Natural killer cell (primary cell): ENCODE measurements around the gene USP9X. TPM values are rescaled to one million over a fixed set of nuclear protein-coding genes. Genes with fewer than 3 reads are reported as not detected.
A peak's percentile ranks its signal among the peaks of the same experiment; 100 is the strongest.

Source experiments
- ATAC-seq, 3 donors: fragments of 150-1000 bp in 2 of 3; fragments of 200-7000 bp in 1 of 3; cut with Tn5 transposase; 1 replicate in 1 of 3; 2 replicates in 2 of 3; pipeline ENCODE4 v1.10.0; 2021; ENCODE audit warnings: mild to moderate bottlenecking in 2 of 3, moderate library complexity in 2 of 3
- DNase-seq, 2 donors: peaks; one replicate each; pipeline versions ENCODE4 v3.0.0 to v3.0.0-alpha.2; 2013 to 2021; ENCODE audit warnings: mixed read lengths in 1 of 2
- H3K27ac ChIP-seq: one replicate; pipeline ENCODE4 v1.5.1; 2013; ENCODE audit warnings: mild to moderate bottlenecking, low read length
- H3K27me3 ChIP-seq: one replicate; pipeline ENCODE4 v1.6.1; 2013; ENCODE audit warnings: low read length; ENCODE audit not compliant: control insufficient read depth, insufficient read depth
- H3K36me3 ChIP-seq: one replicate; pipeline ENCODE4 v1.6.1; 2013; ENCODE audit warnings: low read length; ENCODE audit not compliant: control insufficient read depth, insufficient read depth
- H3K4me1 ChIP-seq: one replicate; pipeline ENCODE4 v1.6.1; 2013; ENCODE audit warnings: low read length; ENCODE audit not compliant: control insufficient read depth, insufficient read depth
- H3K4me3 ChIP-seq: one replicate; pipeline ENCODE4 v1.5.1; 2013; ENCODE audit warnings: low read length
- H3K9me3 ChIP-seq: one replicate; pipeline ENCODE4 v1.6.1; 2013; ENCODE audit warnings: low read length; ENCODE audit not compliant: control insufficient read depth, insufficient read depth
- H3K27ac Mint-ChIP-seq, 2 donors: one replicate each; pipeline ENCODE4 v1.8.0; 2022; ENCODE audit warnings: mild to moderate bottlenecking in 2 of 2, mixed read lengths in 2 of 2, moderate library complexity in 1 of 2
- H3K27me3 Mint-ChIP-seq, 2 donors: one replicate each; pipeline ENCODE4 v1.8.0; 2022; ENCODE audit warnings: low read depth in 2 of 2, mixed read lengths in 2 of 2
- H3K36me3 Mint-ChIP-seq: one replicate; pipeline ENCODE4 v1.8.0; 2022; ENCODE audit warnings: mixed read lengths
- H3K4me1 Mint-ChIP-seq, 2 donors: one replicate each; pipeline ENCODE4 v1.8.0; 2022; ENCODE audit warnings: mixed read lengths in 2 of 2
- H3K4me3 Mint-ChIP-seq: one replicate; pipeline ENCODE4 v1.8.0; 2022; ENCODE audit warnings: mild to moderate bottlenecking, moderate library complexity, mixed read lengths
- H3K9me3 Mint-ChIP-seq, 2 donors: one replicate each; pipeline ENCODE4 v1.8.0; 2022; ENCODE audit warnings: mixed read lengths in 2 of 2
- CTCF ChIP-seq: fragments of 200-600 bp; IDR thresholded peaks from one replicate; pipeline ENCODE4 v1.8.0; 2022; ENCODE audit warnings: antibody characterized with exemption
- WGBS: methylation state at CpG from one replicate; pipeline ENCODE4 v1.1.7; 2013; ENCODE audit warnings: missing lambda C conversion rate; ENCODE audit not compliant: insufficient coverage; 5-methylcytosine and 5-hydroxymethylcytosine counted together
- intact Hi-C: fragments of 100-400 bp; cut with micrococcal nuclease; formaldehyde crosslinking; loops from one replicate; pipeline ENCODE4 v1.14.2; 2022
- total RNA-seq, 4 donors: library from RNA; stranded (reverse); fragments of 120-200 nt in 1 of 4; gene quantifications; one replicate each; pipeline versions ENCODE4 v1.2.3 to v1.2.4, GENCODE V29; 2013 to 2022

Gene USP9X
- total RNA-seq, 3 donors from 2014 or later (not counting 1 experiment from before 2014, with no cell fraction given), result 76.3 to 87.4 (median 81.9) TPM

GRCh38 chrX:41121766-41122165 is 36.5 kb downstream of the USP9X start:
- WGBS, result 100% methylated on average over 1 of the region's 1 CpG
- no peak for DNase-seq
- no peaks in the 10 kb centered on the region for H3K9me3 ChIP-seq
- Mint-ChIP-seq H3K9me3 (peaks cover 0 to 2% of the 10 kb centered on the region in 2 donors), H3K4me1 (peaks cover 59 to 61% of the 10 kb centered on the region in 2 donors), H3K27me3 (no peaks in the 10 kb centered on the region), H3K4me3 (peak overlapping the region; percentile 28), H3K27ac (peak overlapping the region in 1 of 2 donors; percentile 45), H3K36me3 (no peaks in the 10 kb centered on the region)
- ATAC-seq, result no peak
- no peak for TF ChIP-seq CTCF
- no peaks in the 10 kb centered on the region for H3K36me3 ChIP-seq
- intact Hi-C loops, result no loop called here
- H3K4me3 ChIP-seq, result no peak overlapping the region
- H3K27me3 ChIP-seq, result no peaks in the 10 kb centered on the region
- peaks cover 18% of the 10 kb centered on the region for H3K4me1 ChIP-seq
- H3K27ac ChIP-seq, result no peak overlapping the region

- Histone ChIP-seq H3K4me1 (peaks cover 12% of the 10 kb centered on the region), H3K27me3 (no peaks in the 10 kb centered on the region), H3K36me3 (no peaks in the 10 kb centered on the region), H3K4me3 (no peak overlapping the region), H3K9me3 (no peaks in the 10 kb centered on the region), H3K27ac (no peak overlapping the region)
- H3K27ac Mint-ChIP-seq, result peak overlapping the region; percentile 22 to 45
- 95% methylated on average over 4 of the region's 7 CpGs for WGBS
- peaks cover 0 to 2% of the 10 kb centered on the region in 2 donors for H3K9me3 Mint-ChIP-seq
- DNase-seq (no peak), ATAC-seq (no peak)
- no peaks in the 10 kb centered on the region for H3K27me3 Mint-ChIP-seq
- peak overlapping the region; percentile 50 for H3K4me3 Mint-ChIP-seq
- intact Hi-C loops, result no loop called here
- no peak for TF ChIP-seq CTCF
- H3K36me3 Mint-ChIP-seq, result no peaks in the 10 kb centered on the region
- H3K4me1 Mint-ChIP-seq, result peaks cover 57 to 58% of the 10 kb centered on the region in 2 donors
Measured at GRCh38 chrX:41122664-41123257, 37.5 kb downstream of the USP9X start.

- peak in 1 of 2 donors; percentile 22 for DNase-seq
- H3K4me1 Mint-ChIP-seq, result peaks cover 27 to 36% of the 10 kb centered on the region in 2 donors
Measured at GRCh38 chrX:41127477-41128192, 42.4 kb downstream of the USP9X start.

More at GRCh38 chrX:41127477-41128192, 42.4 kb downstream of the USP9X start:
- Histone ChIP-seq H3K9me3 (no peaks in the 10 kb centered on the region), H3K4me1 (peaks cover 3% of the 10 kb centered on the region), H3K4me3 (no peak overlapping the region), H3K27me3 (no peaks in the 10 kb centered on the region), H3K27ac (no peak overlapping the region), H3K36me3 (peaks cover 4% of the 10 kb centered on the region)
- Mint-ChIP-seq H3K27ac (peak overlapping the region; percentile 14), H3K4me3 (peak overlapping the region; percentile 0), H3K27me3 (no peaks in the 10 kb centered on the region), H3K36me3 (no peaks in the 10 kb centered on the region), H3K9me3 (peaks cover 0 to 2% of the 10 kb centered on the region in 2 donors)
- intact Hi-C loops, result no loop called here
- WGBS, result 7% methylated on average over 1 of the region's 6 CpGs
- TF ChIP-seq CTCF, result no peak
- peak in 2 of 3 donors; percentile 46 to 49 for ATAC-seq
